PC-9 (cell line): ENCODE measurements around the gene COL8A2. TPM values are rescaled to one million over a fixed set of nuclear protein-coding genes. Genes with fewer than 3 reads are reported as not detected.

Source experiments
- BruUV-seq: library from RNA; stranded (reverse); fragments of 400-500 nt; replicated peaks from 2 replicates; lab custom pipeline; 2021; lab: Mats Ljungman, UMichigan
- CTCF ChIA-PET: fragments of 300-600 bp; sonication (Branson Sonifier 250); formaldehyde crosslinking; loops from one replicate; lab custom pipeline; 2022; ENCODE audit warnings: antibody characterized with exemption; lab: Charles Lee
- POLR2A ChIA-PET: fragments of 300-600 bp; sonication (Branson Sonifier 250); formaldehyde crosslinking; loops from one replicate; lab custom pipeline; 2022; ENCODE audit warnings: antibody characterized with exemption; ENCODE audit not compliant: unreplicated experiment; lab: Charles Lee
- DNase-seq, 2 experiments: peaks; one replicate each; pipeline versions ENCODE4 v3.0.0 to v3.0.0-alpha.2; 2015 to 2022; ENCODE audit warnings: mixed read lengths in 1 of 2
- H2AFZ ChIP-seq: fragments of 200-600 bp; sonication (generic); 2 replicates; pipeline ENCODE4 v1.8.1; 2017; ENCODE audit warnings: antibody characterized with exemption
- H3F3A ChIP-seq: fragments of 200-600 bp; sonication (generic); 2 replicates; pipeline ENCODE4 v1.8.1; 2017; ENCODE audit warnings: antibody characterized with exemption, mild to moderate bottlenecking, low read depth; ENCODE audit not compliant: insufficient read depth
- H3K27ac ChIP-seq: fragments of 200-600 bp; sonication (generic); 2 replicates; pipeline ENCODE4 v1.6.1; 2016; ENCODE audit warnings: mixed run types
- H3K27me3 ChIP-seq: fragments of 200-600 bp; sonication (generic); 2 replicates; pipeline ENCODE4 v1.6.1; 2016; ENCODE audit warnings: low read depth, mixed run types; ENCODE audit not compliant: insufficient read depth
- H3K36me3 ChIP-seq: fragments of 200-600 bp; sonication (generic); 2 replicates; pipeline ENCODE4 v1.6.1; 2016; ENCODE audit warnings: low read depth, mixed run types
- H3K4me1 ChIP-seq: fragments of 200-600 bp; sonication (generic); replicated peaks from 2 replicates; pipeline ENCODE4 v1.6.1; 2016; ENCODE audit warnings: mixed run types; ENCODE audit not compliant: insufficient read depth
- H3K4me2 ChIP-seq: fragments of 200-600 bp; sonication (generic); 2 replicates; pipeline ENCODE4 v1.6.1; 2017; ENCODE audit warnings: mixed run types
- H3K4me3 ChIP-seq: fragments of 200-600 bp; sonication (generic); 2 replicates; pipeline ENCODE4 v1.6.1; 2016; ENCODE audit warnings: mixed run types
- H3K79me2 ChIP-seq: fragments of 200-600 bp; sonication (generic); 2 replicates; pipeline ENCODE4 v1.6.1; 2017; ENCODE audit warnings: low read depth, mixed run types
- H3K9me2 ChIP-seq: fragments of 200-600 bp; sonication (generic); 2 replicates; pipeline ENCODE4 v1.8.1; 2017; ENCODE audit warnings: mild to moderate bottlenecking; ENCODE audit not compliant: insufficient read depth
- H3K9me3 ChIP-seq: fragments of 200-600 bp; sonication (generic); 2 replicates; pipeline ENCODE4 v1.8.1; 2016; ENCODE audit warnings: low read depth; ENCODE audit not compliant: insufficient read depth
- H4K20me1 ChIP-seq: fragments of 200-600 bp; sonication (generic); 2 replicates; pipeline ENCODE4 v1.8.1; 2017; ENCODE audit not compliant: insufficient read depth
- CTCF ChIP-seq: fragments of 200-600 bp; sonication (generic); conservative IDR thresholded peaks from 2 replicates; pipeline ENCODE4 v1.6.1; 2017; ENCODE audit warnings: mixed run types, antibody characterized with exemption, mild to moderate bottlenecking, moderate library complexity
- EZH2 ChIP-seq: fragments of 200-600 bp; sonication (generic); IDR thresholded peaks from 2 replicates; pipeline ENCODE4 v1.8.0; 2017; ENCODE audit warnings: antibody characterized with exemption, low read depth
- intact Hi-C: fragments of 100-400 bp; cut with micrococcal nuclease; formaldehyde crosslinking; loops from one replicate; pipeline ENCODE4 v1.10.0; 2022; ENCODE audit not compliant: unreplicated experiment
- total RNA-seq: library from RNA; stranded (reverse); gene quantifications from 2 replicates; pipeline ENCODE4 v1.2.3, GENCODE V29; 2021

The COL8A2 gene
- total RNA-seq, 1 experiment from 2014 or later, result 0.20 TPM

- no peak for TF ChIP-seq CTCF
- no peak for TF ChIP-seq EZH2
- no TSS peak for BruUV-seq
- peaks cover 96% of the 10 kb centered on the region for H3K79me2 ChIP-seq
- POLR2A ChIA-PET, result interaction anchor here (0.6 to 0.7 kb wide), 9 partner anchors 10 to 696 kb away, joined by 3 to 12 read pairs (median 3); partner anchors contain the start of gene MRPS15
- H3K9me2 ChIP-seq, result no peaks in the 10 kb centered on the region
- H3K36me3 ChIP-seq, result no peaks in the 10 kb centered on the region
- no peaks in the 10 kb centered on the region for H3K9me3 ChIP-seq
- peak overlapping the region; percentile 55 for H3K27ac ChIP-seq
- peak; percentile 82 to 90 for DNase-seq
- H3K27me3 ChIP-seq, result no peaks in the 10 kb centered on the region
- no peak overlapping the region for H2AFZ ChIP-seq
- peak overlapping the region; percentile 56 for H3K4me2 ChIP-seq
- CTCF ChIA-PET, result interaction anchor here (0.6 to 1.4 kb wide), 4 partner anchors 12 to 29 kb away, joined by 3 to 12 read pairs (median 5); partner anchors contain the start of gene TRAPPC3
- peaks cover 14% of the 10 kb centered on the region; the same call in 1 of the 2 replicates for H4K20me1 ChIP-seq
- H3F3A ChIP-seq, result peaks cover 28% of the 10 kb centered on the region; the same call in 1 of the 2 replicates
- peaks cover 51% of the 10 kb centered on the region for H3K4me1 ChIP-seq
- H3K4me3 ChIP-seq, result no peak overlapping the region
- intact Hi-C loops, result loop anchor here (1.0 kb wide), 1 partner anchor 12 kb away; no protein-coding TSS in a partner anchor
Measured at GRCh38 chr1:36161641-36162531, 36.9 kb upstream of the COL8A2 start.

GRCh38 chr1:36160949-36161485, 36.0 kb upstream of the COL8A2 start:
- peak in 1 of 2 experiments; percentile 64 for DNase-seq
- Histone ChIP-seq H4K20me1 (peaks cover 14% of the 10 kb centered on the region; the same call in 1 of the 2 replicates), H3K4me1 (peaks cover 51% of the 10 kb centered on the region), H3K9me2 (no peaks in the 10 kb centered on the region), H3K4me2 (peak overlapping the region; percentile 56), H3F3A (peaks cover 28% of the 10 kb centered on the region; the same call in 1 of the 2 replicates), H3K27ac (peak overlapping the region; percentile 55), H3K27me3 (no peaks in the 10 kb centered on the region), H3K9me3 (no peaks in the 10 kb centered on the region), H2AFZ (no peak overlapping the region), H3K36me3 (no peaks in the 10 kb centered on the region), H3K4me3 (no peak overlapping the region), H3K79me2 (peaks cover 99% of the 10 kb centered on the region)
- intact Hi-C loops, result no loop called here
- ChIA-PET CTCF (interaction anchor here (0.5 to 1.0 kb wide), 7 partner anchors 11 to 228 kb away, joined by 3 to 13 read pairs (median 4); partner anchors contain the start of genes SH3D21 and TRAPPC3), POLR2A (interaction anchor here (0.6 to 0.7 kb wide), 3 partner anchors 11 to 27 kb away, joined by 3 to 15 read pairs (median 8); no protein-coding TSS in a partner anchor)
- TF ChIP-seq CTCF, result no peak
- TF ChIP-seq EZH2, result no peak
- no TSS peak for BruUV-seq

GRCh38 chr1:36160388-36160948, 35.4 kb upstream of the COL8A2 start:
- Histone ChIP-seq H3K4me1 (peaks cover 51% of the 10 kb centered on the region), H4K20me1 (peaks cover 14% of the 10 kb centered on the region; the same call in 1 of the 2 replicates), H3K9me2 (no peaks in the 10 kb centered on the region), H3K9me3 (no peaks in the 10 kb centered on the region), H3K4me2 (peak overlapping the region; percentile 56), H3K79me2 (peaks cover 93% of the 10 kb centered on the region), H3K36me3 (no peaks in the 10 kb centered on the region), H3K27me3 (no peaks in the 10 kb centered on the region), H3K27ac (peak overlapping the region; percentile 55), H2AFZ (no peak overlapping the region), H3K4me3 (no peak overlapping the region), H3F3A (peaks cover 28% of the 10 kb centered on the region; the same call in 1 of the 2 replicates)
- DNase-seq, result no peak
- BruUV-seq, result TSS peak; percentile 24
- TF ChIP-seq CTCF (no peak), EZH2 (no peak)
- ChIA-PET CTCF (interaction anchor here (0.5 to 1.0 kb wide), 7 partner anchors 11 to 228 kb away, joined by 3 to 13 read pairs (median 8); partner anchors contain the start of genes SH3D21 and TRAPPC3), POLR2A (interaction anchor here (0.6 kb wide), 1 partner anchor 22 kb away, joined by 15 read pairs; no protein-coding TSS in a partner anchor)
- intact Hi-C loops, result no loop called here
